OCI-LY3 (cell line): Measurements from ENCODE around the gene REN.

Source experiments
- H2AFZ ChIP-seq: fragments of 200-600, 300-600 bp; shearing (Covaris generic); 2 replicates; pipeline ENCODE4 v1.6.0; 2014; ENCODE audit warnings: antibody characterized with exemption, low read depth, low read length
- H3K27ac ChIP-seq: fragments of 200-600, 300-600 bp; sonication (generic); 2 replicates; pipeline ENCODE4 v1.5.1; 2014; ENCODE audit warnings: mild to moderate bottlenecking, low read length, moderate library complexity, mixed read lengths
- H3K27me3 ChIP-seq: fragments of 200-600, 300-600 bp; sonication (generic); 2 replicates; pipeline ENCODE4 v1.6.1; 2014; ENCODE audit warnings: low read depth, low read length, mixed read lengths
- H3K36me3 ChIP-seq: fragments of 200-600, 300-600 bp; sonication (generic); replicated peaks from 2 replicates; pipeline ENCODE3; 2014; ENCODE audit warnings: low read depth, low read length, mixed read lengths
- H3K4me1 ChIP-seq: fragments of 300-600, 200-600 bp; sonication (generic); 2 replicates; pipeline ENCODE4 v1.6.1; 2014; ENCODE audit warnings: low read length, mixed read lengths
- H3K4me2 ChIP-seq: fragments of 200-600, 300-600 bp; sonication (generic); 2 replicates; pipeline ENCODE4 v1.6.1; 2014; ENCODE audit warnings: low read length, mixed read lengths
- H3K4me3 ChIP-seq: fragments of 300-600, 200-600 bp; sonication (generic); 2 replicates; pipeline ENCODE4 v1.5.1; 2014; ENCODE audit warnings: antibody characterized with exemption, mild to moderate bottlenecking, low read length, moderate library complexity
- H3K79me2 ChIP-seq: fragments of 300-600, 200-600 bp; shearing (Covaris generic); 2 replicates; pipeline ENCODE4 v1.6.1; 2014; ENCODE audit warnings: mild to moderate bottlenecking, low read length, mixed read lengths
- H3K9ac ChIP-seq: fragments of 300-600, 200-600 bp; shearing (Covaris generic); 2 replicates; pipeline ENCODE4 v1.6.0; 2014; ENCODE audit warnings: mild to moderate bottlenecking, low read length, moderate library complexity
- H3K9me3 ChIP-seq: fragments of 200-600, 300-600 bp; shearing (Covaris generic); 2 replicates; pipeline ENCODE4 v1.6.1; 2014; ENCODE audit warnings: low read length, mixed read lengths; ENCODE audit not compliant: insufficient read depth
- H4K20me1 ChIP-seq: fragments of 200-600, 300-600 bp; sonication (generic); 2 replicates; pipeline ENCODE4 v1.6.1; 2016; ENCODE audit warnings: low read length, mixed read lengths; ENCODE audit not compliant: insufficient read depth
- EZH2phosphoT487 ChIP-seq: fragments of 200-600 bp; shearing (Covaris generic); IDR thresholded peaks from 2 replicates; pipeline ENCODE4 v1.6.1; 2018; ENCODE audit warnings: antibody characterized with exemption, mixed run types, low read depth
- TF ChIP-seq, protein P1 (sequence below): fragments of 200-600, 300-600 bp; sonication (generic); IDR thresholded peaks from 2 replicates; pipeline ENCODE4 v1.5.1; 2014; ENCODE audit warnings: antibody characterized with exemption, low read length, low read depth

REN gene

DNA sequence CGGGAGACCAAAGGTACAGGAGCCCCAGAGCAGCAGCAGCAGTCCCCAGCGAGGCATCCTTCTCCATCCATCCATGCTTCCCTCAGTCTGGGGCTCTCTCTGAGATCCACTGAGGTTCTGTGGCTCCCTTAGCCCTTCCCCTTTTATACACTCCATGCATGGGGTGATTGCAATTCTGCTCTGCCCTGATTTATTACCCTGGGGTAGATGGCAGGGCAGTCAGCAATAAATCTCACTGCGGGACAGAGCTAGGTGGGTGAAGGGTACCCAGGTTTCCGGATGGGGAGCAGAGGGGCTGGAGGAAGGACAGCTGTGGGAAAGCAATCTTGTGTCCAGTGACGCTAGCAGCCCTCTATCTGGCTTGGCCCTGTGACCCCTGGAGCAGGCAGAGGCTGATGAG is at the start of gene REN:
TSS of gene REN (minus strand) at position 119 of the 400 bp plus-strand sequence. CDS start at position 75, 44 bp downstream.
- no peak within 1 kb of the TSS for H3K9ac ChIP-seq
- no peak within 1 kb of the TSS for H2AFZ ChIP-seq

DNA sequence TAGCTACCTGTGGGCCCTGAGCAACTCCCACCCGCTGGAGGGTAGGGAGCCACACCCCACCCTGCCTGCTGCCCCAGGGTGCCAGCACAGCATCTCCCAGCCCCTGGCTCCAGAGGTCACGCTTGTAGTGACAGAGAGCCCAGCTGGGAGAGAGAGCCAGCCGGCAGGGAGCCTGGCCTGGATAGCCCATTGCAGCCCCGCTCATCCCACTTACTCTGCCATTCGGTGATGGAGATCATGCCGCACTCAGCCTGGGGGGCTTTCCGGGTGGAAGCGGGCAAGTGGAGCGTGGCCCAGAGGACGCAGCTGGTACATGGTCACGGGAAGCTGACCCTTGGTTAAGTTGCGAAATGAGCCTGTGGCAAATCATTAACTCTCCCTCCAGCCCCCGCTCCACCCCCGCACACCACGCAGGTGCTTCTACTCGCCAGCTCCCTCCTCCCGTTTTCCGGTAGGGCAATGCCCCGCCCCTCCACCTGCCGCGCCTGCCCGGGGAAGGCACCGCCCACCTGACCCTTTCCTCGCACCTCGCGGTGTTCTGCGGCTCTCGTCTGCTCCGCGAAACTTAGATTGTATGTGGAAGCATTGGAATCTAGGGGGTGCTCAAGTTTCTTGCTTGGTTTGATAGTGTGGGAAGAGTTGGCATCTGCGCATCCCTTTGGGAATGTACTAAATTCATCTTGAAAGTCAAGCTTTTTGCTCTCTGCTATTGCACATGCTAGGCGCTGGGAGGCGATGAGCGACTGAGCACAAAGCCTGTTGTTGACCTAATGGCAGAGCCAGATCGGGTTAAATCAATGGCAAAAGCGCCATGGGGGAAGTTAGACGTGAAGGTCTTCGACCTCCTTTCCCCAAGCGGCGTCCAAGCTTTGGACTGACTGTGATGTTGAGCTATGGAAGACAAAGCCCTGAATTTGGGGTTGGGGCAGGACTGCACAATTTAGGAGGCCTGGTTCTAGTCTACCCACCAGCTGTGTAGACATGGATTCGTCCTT is 47.8 kb upstream of the REN start, which contains the start of gene GOLT1A:
TSS of gene GOLT1A (minus strand) at position 321 of the 995 bp plus-strand sequence. CDS start at position 239, 82 bp downstream.
- Histone ChIP-seq H3K36me3 (no peaks in the 10 kb centered on the region), H3K4me2 (no peak within 1 kb of the TSS), H3K27ac (no peak within 1 kb of the TSS), H3K79me2 (no peaks in the 10 kb centered on the region), H3K27me3 (peaks cover 34% of the 10 kb centered on the region), H3K4me3 (no peak within 1 kb of the TSS), H3K9me3 (no peaks in the 10 kb centered on the region), H3K4me1 (no peaks in the 10 kb centered on the region), H4K20me1 (no peaks in the 10 kb centered on the region), H2AFZ (no peak within 1 kb of the TSS), H3K9ac (no peak within 1 kb of the TSS)
- TF ChIP-seq EZH2phosphoT487 = no peak
- TF ChIP-seq, protein P1, sequence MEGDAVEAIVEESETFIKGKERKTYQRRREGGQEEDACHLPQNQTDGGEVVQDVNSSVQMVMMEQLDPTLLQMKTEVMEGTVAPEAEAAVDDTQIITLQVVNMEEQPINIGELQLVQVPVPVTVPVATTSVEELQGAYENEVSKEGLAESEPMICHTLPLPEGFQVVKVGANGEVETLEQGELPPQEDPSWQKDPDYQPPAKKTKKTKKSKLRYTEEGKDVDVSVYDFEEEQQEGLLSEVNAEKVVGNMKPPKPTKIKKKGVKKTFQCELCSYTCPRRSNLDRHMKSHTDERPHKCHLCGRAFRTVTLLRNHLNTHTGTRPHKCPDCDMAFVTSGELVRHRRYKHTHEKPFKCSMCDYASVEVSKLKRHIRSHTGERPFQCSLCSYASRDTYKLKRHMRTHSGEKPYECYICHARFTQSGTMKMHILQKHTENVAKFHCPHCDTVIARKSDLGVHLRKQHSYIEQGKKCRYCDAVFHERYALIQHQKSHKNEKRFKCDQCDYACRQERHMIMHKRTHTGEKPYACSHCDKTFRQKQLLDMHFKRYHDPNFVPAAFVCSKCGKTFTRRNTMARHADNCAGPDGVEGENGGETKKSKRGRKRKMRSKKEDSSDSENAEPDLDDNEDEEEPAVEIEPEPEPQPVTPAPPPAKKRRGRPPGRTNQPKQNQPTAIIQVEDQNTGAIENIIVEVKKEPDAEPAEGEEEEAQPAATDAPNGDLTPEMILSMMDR = no peak

More for the DNA sequence above, at the start of gene REN:
- Histone ChIP-seq H3K4me3 (no peak within 1 kb of the TSS), H3K4me1 (no peaks in the 10 kb centered on the region), H3K27me3 (0 out of 2 replicates have a peak, but pooled peaks cover 6% of the 10 kb centered on the region), H3K9me3 (peaks cover 22% of the 10 kb centered on the region), H3K4me2 (no peak within 1 kb of the TSS), H3K79me2 (no peaks in the 10 kb centered on the region), H3K27ac (no peak within 1 kb of the TSS), H4K20me1 (no peaks in the 10 kb centered on the region), H3K36me3 (no peaks in the 10 kb centered on the region)
- TF ChIP-seq, protein P1 = no peak
- no peak for TF ChIP-seq EZH2phosphoT487

DNA sequence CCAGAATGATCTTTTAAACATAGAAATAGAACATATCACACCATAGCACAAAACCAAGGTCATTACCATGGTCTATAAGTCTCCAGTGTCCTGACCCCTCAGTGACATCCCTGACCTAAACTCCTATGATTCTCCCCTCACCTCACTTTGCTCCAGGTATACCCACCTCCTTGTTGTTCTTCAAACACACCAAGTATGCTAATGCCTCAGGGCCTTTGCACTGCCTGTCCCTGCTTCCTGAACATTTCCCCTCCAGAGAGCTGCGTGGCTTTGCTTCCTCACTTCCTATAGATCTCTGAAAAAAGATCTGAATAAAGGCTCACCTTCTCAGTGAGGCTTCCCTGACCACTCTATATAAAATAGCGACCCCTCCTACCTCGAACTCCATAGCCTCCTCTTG is 46.6 kb upstream of the REN start:
- no peak overlapping the region for H3K27ac ChIP-seq
- H3K36me3 ChIP-seq = no peaks in the 10 kb centered on the region
- no peak overlapping the region for H3K4me3 ChIP-seq
- H3K79me2 ChIP-seq = no peaks in the 10 kb centered on the region
- peaks cover 26% of the 10 kb centered on the region for H3K27me3 ChIP-seq
- no peak overlapping the region for H2AFZ ChIP-seq
- no peaks in the 10 kb centered on the region for H3K9me3 ChIP-seq
- TF ChIP-seq EZH2phosphoT487 = no peak
- TF ChIP-seq, protein P1 = no peak
- H3K9ac ChIP-seq = no peak overlapping the region
- H3K4me1 ChIP-seq = no peaks in the 10 kb centered on the region
- no peaks in the 10 kb centered on the region for H4K20me1 ChIP-seq
- no peak overlapping the region for H3K4me2 ChIP-seq

DNA sequence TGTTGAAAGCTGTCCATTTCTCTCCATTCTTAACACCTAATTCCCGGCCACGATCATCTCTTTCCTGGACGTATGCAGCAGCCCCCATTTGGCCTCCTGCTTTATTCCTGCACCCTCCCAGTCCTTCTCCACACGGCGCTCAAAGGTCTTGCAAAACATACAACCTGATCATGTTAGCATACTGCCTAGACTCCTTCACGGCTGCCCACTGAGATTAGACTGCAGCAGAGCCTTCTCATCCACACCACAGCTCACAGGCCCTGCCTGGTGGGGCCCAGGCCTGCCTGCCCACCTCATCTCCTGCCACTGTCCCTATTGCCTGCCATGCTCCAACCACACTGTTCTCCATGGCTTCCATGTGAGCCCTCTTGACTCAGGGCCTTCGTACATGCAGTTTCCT is 44.9 kb upstream of the REN start:
- no peak overlapping the region for H3K9ac ChIP-seq
- H3K27ac ChIP-seq = no peak overlapping the region
- TF ChIP-seq, protein P1 = no peak
- TF ChIP-seq EZH2phosphoT487 = no peak
- H3K4me1 ChIP-seq = no peaks in the 10 kb centered on the region
- no peaks in the 10 kb centered on the region for H3K9me3 ChIP-seq
- no peaks in the 10 kb centered on the region for H3K36me3 ChIP-seq
- no peaks in the 10 kb centered on the region for H3K79me2 ChIP-seq
- no peak overlapping the region for H3K4me2 ChIP-seq
- no peak overlapping the region for H3K4me3 ChIP-seq
- H2AFZ ChIP-seq = no peak overlapping the region
- peaks cover 31% of the 10 kb centered on the region for H3K27me3 ChIP-seq
- no peaks in the 10 kb centered on the region for H4K20me1 ChIP-seq
